GM13977 (cell line): ENCODE data around the gene POLR2E.

Source experiments
- DNase-seq: peaks from one replicate; pipeline ENCODE4 v3.0.0; 2012; ENCODE audit warnings: low spot score
- CTCF ChIP-seq: IDR thresholded peaks from 2 replicates; pipeline ENCODE4 v1.5.1; 2012; ENCODE audit warnings: mild to moderate bottlenecking, control low read depth; ENCODE audit not compliant: insufficient read depth; ENCODE audit errors: extremely low read depth, missing control alignments
- in situ Hi-C: fragments of 300-500 bp; cut with MboI; formaldehyde crosslinking; loops from one replicate; pipeline ENCODE4 v1.12.0; 2022; ENCODE audit warnings: low sequenced_read_pairs, low pct_unique_long_range_greater_than_20kb, mixed read lengths, inconsistent platforms; ENCODE audit not compliant: unreplicated experiment

Gene POLR2E

GRCh38 chr19:1110809-1111640, 15.8 kb upstream of the POLR2E start:
- TF ChIP-seq CTCF = no peak
- in situ Hi-C loops = loop anchor here (10.0 kb wide), 1 partner anchor 84 kb away; no protein-coding TSS in a partner anchor
- no peak for DNase-seq

GRCh38 chr19:1109697-1110671, 14.8 kb upstream of the POLR2E start:
- TF ChIP-seq CTCF = no peak
- in situ Hi-C loops = loop anchor here (10.0 kb wide), 1 partner anchor 85 kb away; no protein-coding TSS in a partner anchor
- DNase-seq = no peak

- in situ Hi-C loops = no loop called here
- TF ChIP-seq CTCF = no peak
- DNase-seq = no peak
These were observed 13.9 kb upstream of the POLR2E start for GRCh38 chr19:1109032-1109551.

GRCh38 chr19:1108291-1109031, 13.3 kb upstream of the POLR2E start:
- in situ Hi-C loops = no loop called here
- DNase-seq = no peak
- TF ChIP-seq CTCF = no peak

- in situ Hi-C loops = no loop called here
- DNase-seq = no peak
- TF ChIP-seq CTCF = no peak
These were observed 12.6 kb upstream of the POLR2E start for GRCh38 chr19:1107661-1108261.
